Body of pancreas (tissue), 4 donors: ENCODE measurements around the gene NPC2. TPM values are rescaled to one million over a fixed set of nuclear protein-coding genes. Genes with fewer than 3 reads are reported as not detected.

ENCODE experiments used
- ATAC-seq: fragments of 150-250 bp; one replicate; pipeline ENCODE4 v1.9.1; 2016
- DNase-seq, 4 donors: peaks; one replicate each; pipeline ENCODE4 v3.0.0-alpha.2; 2019
- H3K27ac ChIP-seq, 4 donors: fragments of 200-600 bp; sonication (generic); 1 replicate in 3 of 4; 2 replicates in 1 of 4; pipeline versions ENCODE4 v1.5.1 to v1.6.1; 2016 to 2019; ENCODE audit warnings: mild to moderate bottlenecking in 1 of 4, mixed read lengths in 1 of 4, moderate library complexity in 1 of 4
- H3K27me3 ChIP-seq, 2 donors: fragments of 200-600 bp; sonication (generic); one replicate each; pipeline ENCODE4 v1.6.0; 2016; ENCODE audit warnings: mild to moderate bottlenecking in 1 of 2
- H3K36me3 ChIP-seq, 2 donors: fragments of 200-600 bp; sonication (generic); replicated peaks in 1 of 2; 2 replicates each; pipeline ENCODE4 v1.5.1; 2016; ENCODE audit warnings: low read depth in 2 of 2; ENCODE audit not compliant: insufficient read depth in 1 of 2
- H3K4me1 ChIP-seq: fragments of 200-600 bp; sonication (generic); one replicate; pipeline ENCODE4 v1.6.0; 2016
- H3K4me3 ChIP-seq, 2 donors: fragments of 200-600 bp; sonication (generic); 1 replicate in 1 of 2; 2 replicates in 1 of 2; pipeline ENCODE4 v1.5.1; 2016 to 2019
- H3K9me3 ChIP-seq, 3 donors: fragments of 200-600 bp; sonication (generic); 1 replicate in 2 of 3; 2 replicates in 1 of 3; pipeline ENCODE4 v1.5.1; 2016
- POLR2A ChIP-seq, 3 donors: fragments of 450-650 bp; IDR thresholded peaks; one replicate each; pipeline ENCODE4 v1.6.1; 2016; ENCODE audit warnings: antibody characterized with exemption in 3 of 3, mild to moderate bottlenecking in 2 of 3
- WGBS, 2 donors: methylation state at CpG; one replicate each; pipeline ENCODE4 v1.1.5; 2017; 5-methylcytosine and 5-hydroxymethylcytosine counted together
- intact Hi-C: fragments of 100-400 bp; cut with DNase I; formaldehyde crosslinking; loops from one replicate; pipeline ENCODE4 v1.15.1; 2023
- total RNA-seq, 2 donors: library from RNA; depleted of rRNA; stranded (reverse); fragments of >200 nt; gene quantifications; one replicate each; pipeline ENCODE4 v1.1.0, GENCODE V29; 2016
- TF ChIP-seq, protein P1 (sequence below), 7 experiments: fragments of 450-650 bp in 4 of 7; fragments of 200-600 bp in 3 of 7; sonication (generic) in 3 of 7; IDR thresholded peaks; one replicate each; pipeline ENCODE4 v1.5.1; 2016 to 2019; ENCODE audit warnings: antibody characterized with exemption in 7 of 7

The NPC2 gene
- total RNA-seq, 2 donors from 2014 or later = 97.5 to 130 TPM

DNA sequence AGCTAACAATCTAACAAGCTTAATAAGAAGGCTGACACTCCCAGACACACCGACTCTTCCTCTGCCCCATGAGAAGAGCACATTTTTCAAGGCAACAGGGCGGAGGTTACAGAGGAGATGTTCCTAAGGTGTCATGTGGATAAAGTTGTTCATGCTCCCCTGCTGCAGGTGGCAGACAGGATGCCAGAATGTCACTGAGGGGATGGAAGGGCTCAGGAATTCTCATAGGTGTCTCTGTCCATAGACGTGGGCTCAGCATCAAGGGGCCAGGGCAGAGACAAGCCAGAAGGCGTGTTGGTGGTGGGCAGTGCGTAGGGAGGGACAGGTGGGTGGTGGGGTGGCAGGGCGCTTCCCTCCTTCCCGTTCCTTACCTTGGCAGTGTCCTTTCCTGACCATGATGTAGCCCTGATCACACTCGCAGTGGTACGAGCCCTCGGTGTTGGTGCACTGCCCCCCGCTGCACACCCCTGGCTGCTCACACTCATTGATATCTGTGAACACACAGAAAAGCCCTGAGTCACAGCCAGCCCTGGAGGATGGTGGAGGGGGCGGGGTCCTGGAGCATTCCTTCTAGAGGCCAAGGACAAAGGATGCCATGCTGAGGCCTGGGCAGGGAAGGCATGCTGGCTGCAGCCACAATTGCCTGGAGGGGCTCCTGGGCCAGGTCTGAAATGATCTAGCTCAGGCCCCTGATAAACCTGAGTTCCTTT, 23.5 kb upstream of the NPC2 start:
- no peak for DNase-seq
- H3K27ac ChIP-seq = no peak overlapping the region
- TF ChIP-seq, protein P1, sequence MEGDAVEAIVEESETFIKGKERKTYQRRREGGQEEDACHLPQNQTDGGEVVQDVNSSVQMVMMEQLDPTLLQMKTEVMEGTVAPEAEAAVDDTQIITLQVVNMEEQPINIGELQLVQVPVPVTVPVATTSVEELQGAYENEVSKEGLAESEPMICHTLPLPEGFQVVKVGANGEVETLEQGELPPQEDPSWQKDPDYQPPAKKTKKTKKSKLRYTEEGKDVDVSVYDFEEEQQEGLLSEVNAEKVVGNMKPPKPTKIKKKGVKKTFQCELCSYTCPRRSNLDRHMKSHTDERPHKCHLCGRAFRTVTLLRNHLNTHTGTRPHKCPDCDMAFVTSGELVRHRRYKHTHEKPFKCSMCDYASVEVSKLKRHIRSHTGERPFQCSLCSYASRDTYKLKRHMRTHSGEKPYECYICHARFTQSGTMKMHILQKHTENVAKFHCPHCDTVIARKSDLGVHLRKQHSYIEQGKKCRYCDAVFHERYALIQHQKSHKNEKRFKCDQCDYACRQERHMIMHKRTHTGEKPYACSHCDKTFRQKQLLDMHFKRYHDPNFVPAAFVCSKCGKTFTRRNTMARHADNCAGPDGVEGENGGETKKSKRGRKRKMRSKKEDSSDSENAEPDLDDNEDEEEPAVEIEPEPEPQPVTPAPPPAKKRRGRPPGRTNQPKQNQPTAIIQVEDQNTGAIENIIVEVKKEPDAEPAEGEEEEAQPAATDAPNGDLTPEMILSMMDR (IDR thresholded peaks at IDR 0.05) = no peak
- no peak for TF ChIP-seq POLR2A (IDR thresholded peaks at IDR 0.05)
- H3K4me3 ChIP-seq = no peak overlapping the region
- no peaks in the 10 kb centered on the region for H3K36me3 ChIP-seq
- ATAC-seq = no peak
- no peaks in the 10 kb centered on the region for H3K9me3 ChIP-seq
- no peaks in the 10 kb centered on the region for H3K4me1 ChIP-seq
- intact Hi-C loops = no loop called here
- 88 to 92% methylated on average over 11 to 12 of the region's 12 CpGs for WGBS, 2 donors
- no peaks in the 10 kb centered on the region for H3K27me3 ChIP-seq

DNA sequence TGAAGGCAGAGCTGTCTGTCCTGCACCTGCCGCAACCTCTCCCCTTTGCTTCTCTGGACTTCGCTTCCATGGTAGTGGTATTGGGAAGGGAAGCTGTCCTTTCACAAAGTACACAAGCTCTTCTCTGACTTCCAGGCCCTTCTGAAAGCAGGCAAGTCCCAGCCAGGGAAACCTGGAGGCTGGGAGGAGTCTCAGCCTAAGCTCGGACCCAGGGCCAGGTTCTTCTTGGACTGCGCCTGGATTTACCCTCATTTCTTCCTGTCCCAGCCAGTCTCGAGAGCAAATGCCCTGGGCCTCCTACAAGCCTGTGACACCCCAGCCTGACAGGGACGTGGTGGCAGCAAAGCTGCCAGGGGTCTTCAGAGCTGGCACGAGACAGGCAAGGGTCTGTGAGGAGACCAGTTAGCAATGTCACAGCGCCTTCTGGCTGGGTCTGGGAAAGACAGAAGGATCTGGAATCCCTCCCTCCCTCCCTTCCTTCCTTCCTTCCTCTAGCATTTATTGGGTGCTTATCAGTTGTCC, 22.8 kb upstream of the NPC2 start:
- Histone ChIP-seq H3K4me1 (no peaks in the 10 kb centered on the region), H3K9me3 (no peaks in the 10 kb centered on the region), H3K4me3 (no peak overlapping the region), H3K36me3 (no peaks in the 10 kb centered on the region), H3K27ac (no peak overlapping the region), H3K27me3 (no peaks in the 10 kb centered on the region)
- no peak for DNase-seq
- 87 to 100% methylated on average over 6 to 8 of the region's 8 CpGs for WGBS, 2 donors
- TF ChIP-seq POLR2A (IDR thresholded peaks at IDR 0.05) = no peak
- TF ChIP-seq, protein P1 (IDR thresholded peaks at IDR 0.05) = no peak
- intact Hi-C loops = no loop called here
- ATAC-seq = no peak

DNA sequence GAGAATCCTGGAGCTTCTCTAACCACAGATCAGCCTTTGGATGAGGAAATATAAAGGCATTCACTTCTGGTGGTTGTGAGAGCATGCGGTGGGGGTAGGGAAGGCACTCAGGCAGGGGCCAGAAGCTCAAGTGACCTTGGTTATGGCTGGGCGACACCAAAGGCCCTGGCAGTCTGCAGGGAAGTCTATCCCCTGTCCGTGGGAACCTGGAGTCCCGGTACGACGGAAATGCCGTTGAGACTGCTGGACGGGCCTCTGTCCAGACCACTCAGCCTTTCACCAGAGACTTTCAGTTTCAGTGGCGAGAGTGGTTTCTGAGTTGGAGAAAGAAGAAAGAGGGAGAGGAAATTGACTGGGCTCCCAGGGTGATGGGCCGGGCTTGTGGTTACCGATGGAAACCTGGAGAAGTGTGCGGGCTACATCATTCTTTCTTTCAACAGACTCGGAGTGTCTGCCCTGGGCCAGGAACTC, 21.4 kb upstream of the NPC2 start:
- peak in 2 of 4 donors; percentile 26 to 40 for DNase-seq
- 60 to 78% methylated on average over 13 of the region's 13 CpGs for WGBS, 2 donors
- ATAC-seq = peak; percentile 24
- Histone ChIP-seq H3K27me3 (no peaks in the 10 kb centered on the region), H3K9me3 (no peaks in the 10 kb centered on the region), H3K4me3 (no peak overlapping the region), H3K36me3 (no peaks in the 10 kb centered on the region), H3K27ac (no peak overlapping the region), H3K4me1 (no peaks in the 10 kb centered on the region)
- no peak for TF ChIP-seq POLR2A (IDR thresholded peaks at IDR 0.05)
- TF ChIP-seq, protein P1 (IDR thresholded peaks at IDR 0.05) = no peak
- intact Hi-C loops = no loop called here

DNA sequence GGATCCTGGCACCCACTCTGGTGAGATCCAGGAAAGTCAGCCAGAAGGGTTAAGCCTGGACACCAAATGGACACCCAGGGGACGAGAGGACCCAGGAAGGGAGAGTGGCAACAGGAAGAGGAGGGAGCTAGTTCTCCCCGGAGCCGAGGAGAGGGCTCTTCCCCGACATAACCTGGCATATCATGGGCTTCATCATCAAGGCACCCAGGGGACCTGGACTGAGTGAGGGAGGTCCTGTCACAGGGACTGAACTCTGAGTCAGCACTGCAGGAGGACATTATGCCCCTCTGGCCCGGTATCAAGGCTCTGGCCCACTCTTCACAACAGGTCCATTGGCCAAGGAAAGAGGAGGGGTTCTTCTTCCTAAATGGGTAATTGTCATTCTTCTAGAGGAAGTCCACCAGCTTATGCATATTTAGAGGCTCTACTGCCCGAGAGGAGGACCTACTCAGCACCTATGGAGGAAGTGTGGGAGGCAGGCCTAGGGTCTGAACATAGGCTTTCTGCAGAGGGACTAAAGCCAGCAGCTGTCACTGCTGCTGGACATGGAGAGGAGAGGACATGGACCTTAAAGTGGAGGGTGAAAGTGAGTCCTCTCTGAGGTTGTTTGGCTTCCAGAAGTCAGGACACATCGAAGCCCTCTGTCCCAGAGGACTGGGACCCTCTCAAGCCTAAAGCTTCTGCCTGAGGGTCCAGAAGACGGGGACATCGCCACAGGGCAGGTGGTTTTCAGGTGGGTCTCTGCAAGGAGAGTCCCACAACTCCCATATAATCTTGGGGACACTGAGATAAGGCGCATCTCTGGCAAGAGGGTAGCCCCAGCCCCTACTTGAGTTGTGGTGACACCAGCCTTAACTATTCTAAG, 19.1 kb upstream of the NPC2 start:
- no peak overlapping the region for H3K4me3 ChIP-seq
- intact Hi-C loops = no loop called here
- H3K36me3 ChIP-seq = no peaks in the 10 kb centered on the region
- no peak for ATAC-seq
- 88 to 90% methylated on average over 9 to 10 of the region's 10 CpGs for WGBS, 2 donors
- no peak overlapping the region for H3K27ac ChIP-seq
- no peaks in the 10 kb centered on the region for H3K9me3 ChIP-seq
- TF ChIP-seq, protein P1 (IDR thresholded peaks at IDR 0.05) = no peak
- TF ChIP-seq POLR2A (IDR thresholded peaks at IDR 0.05) = no peak
- no peaks in the 10 kb centered on the region for H3K27me3 ChIP-seq
- H3K4me1 ChIP-seq = no peaks in the 10 kb centered on the region
- no peak for DNase-seq
